Activated CD8-positive, alpha-beta memory T cell treated with anti-CD3 and anti-CD28 coated beads, Interleukin-2, amount 50 U/mL, for 4 hours (primary cell): ENCODE results near the gene HSD17B14.
"Not testable (repeated sequence)": the region's sequence is repeated elsewhere in the genome, so short reads cannot be mapped to it uniquely, and the experiment has no call there.

Experiments used
- DNase-seq: peaks from one replicate; pipeline ENCODE4 v3.0.0-alpha.2; 2020

HSD17B14 gene

DNA sequence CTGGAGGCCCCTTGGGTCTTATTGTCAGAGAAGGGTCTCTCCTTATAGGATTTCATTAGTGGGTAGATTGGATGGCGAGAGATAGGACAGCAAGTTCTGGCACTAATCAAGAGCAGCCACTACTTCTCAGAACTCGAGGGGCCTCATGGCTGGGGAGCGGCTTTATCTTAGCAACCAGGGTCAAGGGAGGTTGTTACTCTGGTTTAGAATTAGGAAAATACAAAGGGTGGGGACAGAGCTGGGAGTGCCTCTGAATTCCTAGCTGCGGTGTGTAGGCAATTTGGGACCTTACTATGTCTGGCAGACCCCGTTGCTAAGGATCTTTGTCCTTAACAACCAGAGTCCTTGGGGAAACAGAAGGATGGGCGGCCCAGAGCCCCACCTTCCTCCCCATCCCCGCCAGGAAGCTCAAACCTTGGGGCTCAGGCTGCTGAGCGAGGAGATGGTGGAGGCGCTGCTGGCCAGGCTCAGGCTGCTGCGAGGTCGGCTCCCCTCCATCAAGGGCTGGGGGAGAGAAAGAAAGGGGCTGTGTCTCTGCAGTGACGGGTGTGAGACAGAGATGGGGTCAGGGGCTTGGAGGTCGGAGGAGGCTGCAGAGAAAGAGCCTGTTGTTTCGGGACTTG lies 30.9 kb upstream of the HSD17B14 start:
- no peak for DNase-seq

DNA sequence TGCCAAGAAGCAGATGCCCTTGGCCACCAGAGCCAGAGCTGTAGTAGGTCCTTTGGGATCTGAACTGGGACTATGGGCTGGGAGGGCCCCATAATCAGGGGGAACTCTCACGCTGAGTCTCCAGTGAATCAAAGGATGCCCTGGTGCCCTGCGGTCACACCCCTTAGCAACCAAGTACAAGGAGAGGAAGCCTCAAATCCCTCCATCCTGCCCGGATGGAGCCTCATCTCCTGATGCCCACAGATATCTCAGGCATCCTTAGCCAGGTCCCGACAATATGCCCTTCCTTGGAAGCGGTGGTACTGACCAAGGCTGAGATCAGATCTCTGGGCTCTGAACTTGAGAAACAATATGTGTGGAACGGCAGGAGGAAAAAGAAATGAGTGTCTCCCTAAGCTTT lies 30.4 kb upstream of the HSD17B14 start:
- no peak for DNase-seq

DNA sequence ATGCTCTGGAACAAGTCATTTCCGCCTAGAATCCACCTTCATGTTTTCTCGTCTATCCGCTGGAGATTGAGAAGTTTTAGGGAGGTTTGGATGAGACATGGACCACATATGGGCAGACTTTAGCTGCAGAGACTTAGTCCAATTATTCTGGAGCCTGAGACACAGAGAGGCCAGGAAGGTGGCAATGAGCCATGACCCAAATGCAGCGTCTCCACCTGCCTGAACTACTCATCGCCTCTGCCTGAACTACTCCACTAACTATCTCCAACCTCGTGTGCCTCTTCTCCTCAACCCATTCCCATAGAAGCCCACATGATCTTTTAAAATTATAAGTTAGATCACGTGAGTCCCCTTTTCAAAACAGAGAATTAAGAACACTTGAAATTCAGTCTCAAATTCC lies 26.5 kb upstream of the HSD17B14 start:
- DNase-seq = no peak

DNA sequence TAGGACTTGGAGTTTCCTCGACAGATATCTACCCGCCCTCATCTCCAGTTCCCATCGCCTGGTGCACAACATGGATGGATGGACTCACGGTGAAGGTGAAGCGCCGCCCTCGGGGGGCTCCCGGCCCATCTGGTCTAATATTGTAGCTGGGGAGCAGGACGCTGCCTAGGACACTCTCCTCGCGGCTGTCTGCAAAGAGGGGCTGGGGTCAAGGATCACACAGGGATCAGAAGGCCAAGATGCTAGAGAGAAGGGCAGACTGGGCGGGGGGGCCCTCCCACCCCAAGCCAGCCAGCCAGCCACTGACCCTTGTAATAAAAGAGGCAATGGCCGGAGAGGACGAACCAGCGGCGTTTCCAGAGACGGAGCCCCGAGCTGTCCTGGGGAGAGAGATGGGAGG lies 25.0 kb upstream of the HSD17B14 start:
- DNase-seq = no peak

DNA sequence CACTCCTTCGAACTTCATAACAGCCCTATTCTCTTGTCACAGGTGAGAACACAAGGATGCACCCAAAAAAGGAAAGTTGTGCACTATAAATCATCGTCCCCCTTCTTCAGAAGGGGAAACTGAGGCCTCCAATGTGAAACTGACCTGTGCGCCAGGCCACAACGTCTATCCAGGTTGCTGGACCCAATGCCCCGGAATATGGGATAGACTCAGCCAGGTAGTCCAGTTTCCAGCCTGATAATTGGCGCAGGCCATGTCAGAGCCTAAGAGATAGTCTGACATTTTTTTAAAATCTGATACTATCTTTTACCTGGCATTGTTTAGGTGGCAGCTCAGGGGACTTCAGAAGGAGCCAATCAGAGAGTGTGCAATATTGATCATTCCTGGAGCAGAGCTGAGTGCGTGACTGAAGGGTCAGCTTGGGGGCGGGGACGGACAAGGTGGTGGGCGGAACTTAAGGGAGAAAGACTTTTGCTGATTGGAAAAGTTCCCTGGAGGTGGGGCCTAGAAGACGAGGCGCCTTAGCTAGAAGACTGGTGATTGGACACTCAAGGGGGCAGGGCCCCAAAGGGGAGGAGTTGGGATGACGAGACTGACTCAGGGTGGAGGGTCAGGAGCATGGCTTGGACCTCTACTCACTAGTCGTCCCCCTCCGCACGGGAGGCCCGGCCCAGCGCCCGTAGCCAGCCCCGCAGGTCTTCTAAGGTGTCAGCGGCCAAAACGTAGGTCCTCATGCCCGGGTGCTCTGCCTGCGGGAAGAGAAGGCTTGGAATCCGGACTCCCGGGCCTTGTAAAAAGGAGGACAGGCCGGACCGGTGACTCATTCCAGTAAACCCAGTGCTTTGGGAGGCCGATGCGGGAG lies 23.7 kb upstream of the HSD17B14 start:
- no peak for DNase-seq

DNA sequence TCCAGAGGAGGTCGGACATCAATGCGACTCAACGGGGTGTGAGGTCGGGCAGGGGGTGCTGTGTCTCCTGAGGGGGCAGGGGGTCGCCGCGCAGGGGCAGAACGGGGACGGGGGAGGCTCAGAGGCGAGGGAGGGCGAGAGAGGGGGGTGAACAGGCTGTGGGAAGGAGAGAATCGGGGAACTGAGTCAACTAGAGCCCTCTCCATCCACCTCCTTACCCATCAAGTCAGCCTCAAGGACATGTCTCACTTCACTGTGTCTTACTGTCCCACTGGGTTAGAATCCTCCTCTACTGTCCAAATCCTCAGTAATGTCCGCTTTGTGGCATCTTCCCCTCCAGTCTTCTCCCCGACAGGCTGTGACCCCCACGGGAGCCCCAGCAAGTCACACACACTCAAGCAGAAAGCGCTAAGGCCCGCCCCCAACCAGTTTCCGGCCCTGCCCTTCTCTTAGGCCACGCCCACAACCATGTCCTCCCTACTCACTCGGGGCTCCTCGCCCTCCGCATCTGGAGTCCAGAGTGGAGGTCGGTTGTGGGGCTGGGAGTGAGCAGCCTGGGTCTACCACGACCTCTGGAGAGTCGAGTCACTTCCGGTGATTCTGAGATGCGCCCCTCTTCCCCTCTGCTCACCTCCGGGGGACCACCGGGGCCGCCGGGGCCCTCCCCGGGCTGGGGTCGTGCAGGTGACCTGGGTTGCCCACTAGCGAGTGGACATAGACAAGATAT lies 22.9 kb upstream of the HSD17B14 start:
- DNase-seq = peak; percentile 78

DNA sequence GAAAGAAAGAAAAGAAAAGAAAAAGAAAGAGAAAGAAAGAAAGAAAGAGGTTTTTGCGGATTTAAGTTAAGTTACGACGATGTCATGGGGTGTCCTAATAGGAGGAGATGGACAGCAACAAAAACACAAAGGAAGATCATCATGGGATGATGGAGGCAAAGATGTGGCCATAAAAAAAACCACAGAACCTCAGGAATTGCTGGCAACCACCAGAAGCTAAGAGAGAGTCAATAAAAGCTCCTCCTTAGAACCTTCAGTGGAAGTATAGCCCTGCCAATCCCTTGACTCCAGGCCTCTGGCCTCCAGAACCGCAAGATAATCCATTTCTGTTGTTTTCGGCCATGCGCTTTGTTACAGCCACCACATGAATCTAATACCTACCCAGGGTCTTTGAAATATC lies 20.6 kb upstream of the HSD17B14 start:
- DNase-seq = no peak

DNA sequence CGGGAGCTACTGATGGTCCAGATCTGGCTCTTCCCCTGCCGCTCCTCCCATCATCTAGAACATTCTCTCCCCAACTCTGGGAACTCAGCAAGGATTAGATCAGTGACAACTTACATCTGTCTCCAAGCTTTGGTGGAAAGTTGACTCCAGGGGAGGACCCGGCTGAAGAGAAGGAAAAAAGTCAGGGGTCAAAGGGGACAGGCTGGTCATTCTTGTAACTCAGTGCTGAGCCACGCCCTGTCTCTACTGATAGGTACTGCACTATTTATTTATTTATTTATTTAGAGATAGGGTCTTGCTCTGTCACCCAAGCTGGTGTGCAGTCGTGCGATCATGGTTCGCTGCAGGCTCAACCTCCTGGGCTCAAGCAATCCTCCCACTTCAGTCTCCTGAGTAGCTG lies 17.8 kb upstream of the HSD17B14 start:
- DNase-seq = no peak

DNA sequence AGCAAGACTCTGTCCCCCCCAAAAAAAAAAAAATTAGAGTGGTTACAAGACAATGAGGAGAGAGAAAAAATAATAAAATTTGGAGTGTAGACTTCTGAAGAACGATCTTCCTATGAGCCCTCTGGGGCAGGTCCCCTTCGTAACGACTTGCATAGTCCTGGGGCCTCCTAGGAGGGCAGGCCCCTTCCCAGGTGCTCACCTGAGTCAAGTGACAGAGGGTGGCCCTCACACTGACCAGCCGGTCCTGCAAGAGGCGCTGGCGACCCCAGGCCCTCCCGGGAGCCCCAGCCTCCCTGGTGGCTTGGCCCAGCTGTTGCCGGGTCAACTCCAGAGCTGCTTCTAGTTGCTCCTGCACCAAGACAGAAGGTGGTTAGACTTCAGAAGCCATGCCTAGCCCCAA lies 17.2 kb upstream of the HSD17B14 start:
- DNase-seq = no peak

DNA sequence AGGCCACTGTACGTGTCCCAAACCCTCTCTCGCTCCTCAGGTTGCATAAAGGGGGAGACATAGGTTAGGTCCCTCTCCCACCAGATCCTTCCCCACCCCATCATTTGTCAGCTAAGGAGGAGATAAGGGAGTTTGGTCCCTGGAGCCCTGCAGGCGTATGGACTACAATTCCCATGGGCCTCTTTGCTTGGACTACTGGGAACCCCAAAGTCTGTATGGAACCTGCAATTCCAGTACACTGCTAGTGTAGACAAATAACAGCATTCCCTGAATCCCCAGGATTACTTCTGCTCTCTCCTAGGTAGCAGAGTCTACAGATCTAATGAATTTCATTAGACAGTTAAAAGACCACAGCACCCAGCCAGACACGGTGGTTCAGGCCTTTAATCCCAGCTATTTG lies 16.0 kb upstream of the HSD17B14 start:
- DNase-seq = no peak

DNA sequence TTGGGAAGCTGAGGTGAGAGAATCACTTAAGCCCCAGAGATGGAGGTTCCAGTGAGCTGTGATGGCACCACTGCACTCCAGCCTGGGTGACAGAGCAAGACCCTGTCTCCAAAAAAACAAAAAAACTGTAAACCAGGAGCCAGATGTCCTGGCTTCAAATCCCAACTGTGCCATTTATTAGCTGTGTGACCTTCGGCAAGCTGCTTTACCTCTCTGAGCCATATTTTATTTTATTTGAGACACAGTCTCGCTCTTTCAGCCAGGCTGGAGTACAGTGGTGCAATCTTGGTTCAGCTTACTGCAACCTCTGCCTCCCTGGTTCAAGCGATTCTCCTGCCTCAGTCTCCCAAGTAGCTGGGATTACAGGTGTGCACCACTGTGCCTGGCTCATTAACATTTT lies 10.4 kb upstream of the HSD17B14 start:
- DNase-seq = not testable (repeated sequence)

DNA sequence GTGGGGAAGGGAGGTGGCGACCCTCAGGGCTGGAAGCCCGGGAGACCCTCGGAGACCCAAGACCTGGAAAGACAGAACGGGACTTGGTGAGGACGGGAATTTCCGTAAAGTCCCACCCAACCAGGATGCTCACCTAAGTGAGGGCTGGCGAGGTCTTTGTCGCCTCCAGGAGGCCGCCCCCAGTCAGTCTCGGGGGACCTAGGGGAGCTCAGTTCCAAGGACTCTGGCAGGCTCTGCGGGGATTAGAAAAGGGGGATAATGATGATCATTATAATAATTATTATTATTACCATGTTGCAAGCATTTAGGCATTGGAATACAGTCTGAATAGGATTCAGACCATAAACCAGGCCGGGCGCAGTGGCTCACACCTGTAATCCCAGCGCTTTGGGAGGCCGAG lies 9.1 kb upstream of the HSD17B14 start:
- DNase-seq = no peak

DNA sequence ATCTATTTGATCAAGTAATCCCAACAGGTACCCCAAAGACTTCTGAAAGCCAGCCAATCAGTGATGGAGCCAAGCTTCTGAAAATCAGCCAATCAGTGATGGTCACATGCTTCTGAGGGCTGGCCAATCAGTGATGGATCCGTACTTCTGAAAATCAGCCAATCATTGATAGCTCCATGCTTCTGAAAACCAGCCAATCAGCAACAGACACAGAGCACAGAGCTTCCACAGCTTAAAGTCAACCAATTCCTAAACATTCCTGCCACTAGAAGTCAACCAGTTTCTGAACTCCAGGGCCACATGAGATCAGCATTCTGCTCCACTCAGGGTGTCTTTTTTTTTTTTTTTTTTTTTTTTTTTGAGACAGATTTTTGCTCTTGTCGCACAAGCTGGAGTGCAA lies 8.2 kb upstream of the HSD17B14 start:
- DNase-seq = no peak

DNA sequence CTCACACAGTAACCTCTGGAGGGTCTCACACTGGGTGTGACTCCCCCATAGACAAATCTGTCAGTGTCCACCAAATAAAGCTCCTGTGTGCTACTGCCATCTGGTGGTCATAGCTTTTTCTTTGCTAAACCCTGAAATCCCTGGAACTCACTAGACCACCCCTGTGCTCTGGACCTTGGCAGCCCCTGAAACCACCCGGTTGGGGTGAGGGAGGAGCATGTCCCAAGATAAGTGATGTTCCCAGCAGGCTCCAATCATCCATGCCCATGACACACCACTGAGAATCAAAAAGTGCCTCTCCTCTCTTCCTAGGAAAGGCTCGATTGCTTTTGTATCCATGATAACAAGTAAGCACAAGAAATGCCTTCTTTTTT lies 6.5 kb upstream of the HSD17B14 start:
- DNase-seq = peak; percentile 48

DNA sequence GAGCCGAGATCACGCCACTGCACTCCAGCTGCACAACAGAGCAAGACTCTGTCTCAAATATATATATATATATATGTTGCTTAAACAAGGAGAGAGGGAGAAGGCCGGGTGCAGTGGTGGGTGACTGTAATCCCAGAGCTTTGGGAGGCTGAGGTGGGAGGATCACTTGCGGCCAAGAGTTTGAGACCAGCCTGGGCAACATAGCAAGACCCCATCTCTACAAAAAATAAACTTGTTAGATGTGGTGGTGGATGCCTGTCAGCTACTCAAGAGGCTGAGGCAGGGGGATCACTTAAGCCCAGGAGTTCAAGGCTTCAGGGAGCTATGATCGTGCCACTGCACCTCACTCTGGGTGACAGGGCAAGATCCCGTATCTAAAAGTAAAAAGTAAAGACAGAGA lies 5.3 kb upstream of the HSD17B14 start:
- no peak for DNase-seq

DNA sequence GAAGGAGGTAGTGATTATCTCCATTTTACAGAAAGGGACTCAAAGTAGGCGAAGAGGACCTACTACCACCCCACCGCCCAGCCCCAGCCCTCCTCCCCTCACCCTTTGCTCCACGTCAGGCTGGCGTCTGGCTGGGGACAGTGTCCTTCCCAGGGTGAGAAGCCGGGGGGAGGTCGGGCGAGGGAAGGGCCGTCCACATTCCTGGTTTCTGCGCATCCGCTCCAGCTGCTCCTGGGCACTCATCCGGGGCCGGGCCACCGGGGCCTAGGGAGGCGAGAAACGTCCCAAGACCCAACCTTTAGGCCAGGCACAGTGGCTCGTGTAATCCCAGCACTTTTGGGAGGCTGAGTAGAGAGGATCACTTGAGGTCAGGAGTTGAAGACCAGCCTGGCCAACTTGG lies 4.8 kb upstream of the HSD17B14 start:
- DNase-seq = no peak

DNA sequence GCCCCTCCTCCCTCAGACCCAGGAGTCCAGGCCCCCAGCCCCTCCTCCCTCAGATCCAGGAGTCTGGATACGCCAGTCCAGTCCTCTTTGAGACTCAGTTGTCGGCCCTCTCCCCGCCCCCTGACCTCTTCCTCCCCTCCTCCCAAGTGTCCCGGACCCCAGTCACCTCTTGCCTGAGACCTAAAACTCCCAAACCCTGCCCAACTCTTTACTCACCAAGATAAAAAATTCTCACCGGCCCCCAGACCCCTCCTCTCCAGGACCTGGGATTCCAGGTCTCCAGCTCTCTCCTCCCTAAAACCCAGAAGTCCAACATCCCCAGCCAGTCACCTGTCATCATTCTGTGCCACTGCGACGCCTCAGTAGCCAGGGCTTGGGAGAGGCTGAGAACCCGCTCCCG lies 1.4 kb upstream of the HSD17B14 start:
- DNase-seq = no peak

DNA sequence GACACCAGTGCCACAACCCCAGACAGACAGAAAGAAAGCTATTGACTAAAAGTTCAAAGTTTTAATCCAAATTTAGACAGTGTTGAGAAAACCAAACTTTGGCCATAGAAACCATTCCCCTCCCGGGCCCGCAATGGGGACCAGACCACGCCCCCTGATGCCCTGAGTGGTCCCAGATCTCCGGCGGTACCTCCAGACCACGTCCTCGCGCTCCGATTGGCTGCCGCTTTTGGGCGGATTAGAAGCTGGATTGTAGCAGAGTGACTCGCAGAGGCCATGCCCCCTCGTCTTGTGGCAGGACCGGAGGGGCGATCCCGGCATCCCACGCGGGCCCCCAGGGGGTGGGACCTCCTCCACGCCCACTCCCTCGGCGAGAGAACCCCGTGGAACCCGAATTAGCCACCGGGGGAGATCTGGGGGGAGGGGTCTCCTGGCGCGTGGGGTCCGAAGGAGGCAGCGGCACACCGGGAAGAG lies 797 bp upstream of the HSD17B14 start:
- DNase-seq = peak; percentile 77

DNA sequence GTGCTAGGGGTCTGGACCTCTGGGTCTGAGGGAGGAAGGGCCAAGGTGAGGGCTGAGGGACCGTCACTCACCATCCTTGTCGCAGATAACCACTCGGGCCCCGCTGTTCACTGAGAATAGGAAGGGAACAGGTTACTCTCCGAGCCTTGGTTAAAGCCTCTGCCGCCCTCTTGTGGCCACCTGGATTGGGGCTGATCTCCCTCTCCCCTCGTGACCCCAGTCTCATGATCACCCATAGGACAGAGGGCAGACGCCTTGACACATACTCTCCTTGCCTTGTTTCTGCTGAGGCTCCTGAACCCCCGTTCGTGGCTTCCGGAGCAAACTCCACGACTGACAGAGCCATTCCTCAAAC lies 580 bp downstream of the HSD17B14 start:
- DNase-seq = peak; percentile 94

DNA sequence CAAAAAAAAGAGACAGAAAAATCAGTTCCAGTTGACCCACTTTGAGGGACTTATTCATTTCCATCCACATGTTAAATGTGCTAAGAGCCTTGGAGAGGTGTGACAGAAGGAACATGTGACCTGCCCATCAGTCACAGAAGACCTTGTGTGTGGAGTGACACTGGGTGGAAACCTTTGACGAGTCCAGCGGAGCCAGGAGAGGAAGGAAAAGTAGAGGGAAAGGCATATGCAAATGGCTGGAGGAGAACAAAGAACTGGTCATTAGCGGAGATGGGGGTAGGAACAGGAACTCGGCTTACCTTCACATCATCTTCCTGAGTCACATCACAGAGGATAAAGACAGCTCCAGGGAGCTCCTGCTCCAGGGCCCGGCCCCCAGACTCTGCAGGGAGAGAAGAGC lies 2.3 kb downstream of the HSD17B14 start:
- no peak for DNase-seq

DNA sequence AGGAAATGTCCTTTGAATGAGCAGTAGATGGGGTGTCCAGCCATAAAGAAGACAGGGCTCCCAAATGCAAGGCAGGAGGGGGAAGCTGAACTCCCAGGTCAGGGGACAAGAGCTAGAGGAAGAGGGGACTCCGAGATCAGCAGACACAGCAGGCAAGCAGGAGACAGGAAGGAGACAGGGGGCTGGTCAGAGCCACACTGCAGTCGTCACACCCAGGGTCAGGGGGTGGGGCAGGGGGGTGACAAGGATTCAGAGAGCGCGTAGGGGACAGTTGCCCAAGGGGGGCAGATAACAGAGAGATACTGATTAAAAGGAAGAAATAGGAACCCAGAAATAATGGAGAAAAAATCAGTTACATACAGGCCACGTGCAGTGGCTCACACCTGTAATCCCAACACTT lies 3.2 kb downstream of the HSD17B14 start:
- DNase-seq = no peak

DNA sequence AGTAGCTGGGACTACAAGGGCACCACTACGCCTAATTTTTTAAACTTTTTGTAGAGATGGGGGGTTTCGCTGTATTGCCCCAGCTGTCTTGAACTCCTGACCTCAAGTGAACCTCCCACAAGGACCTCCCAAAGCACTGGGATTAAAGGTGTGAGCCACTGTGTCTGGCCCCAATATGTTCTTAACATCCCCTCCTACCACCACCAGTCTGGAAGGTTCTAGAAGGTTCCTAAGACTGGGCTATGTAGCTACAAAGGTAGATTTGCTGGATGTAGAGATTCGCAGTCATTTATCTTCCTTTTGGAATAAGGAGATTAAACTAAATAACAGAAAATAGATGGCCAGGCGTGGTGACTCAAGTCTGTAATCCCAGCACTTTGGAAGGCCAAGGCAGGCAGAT lies 5.3 kb downstream of the HSD17B14 start:
- no peak for DNase-seq

DNA sequence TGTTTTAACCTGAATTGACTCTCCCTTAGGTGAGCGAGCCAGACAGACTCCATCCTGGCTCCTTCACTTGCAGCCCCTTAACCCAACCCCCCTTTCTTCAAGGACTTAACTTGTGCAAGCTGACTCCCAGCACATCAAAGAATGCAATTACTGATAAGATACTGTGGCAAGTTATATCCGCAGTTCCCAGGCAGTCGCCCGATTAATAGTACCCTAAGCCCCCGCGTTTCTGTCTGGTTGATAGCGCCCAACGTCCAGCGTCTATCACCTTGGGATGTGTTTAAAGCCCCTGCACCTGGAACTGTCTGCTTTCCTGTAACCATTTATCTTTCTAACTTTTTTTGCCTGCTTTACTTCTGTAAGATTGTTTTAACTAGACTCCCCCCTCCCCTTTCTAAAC lies 6.2 kb downstream of the HSD17B14 start:
- no peak for DNase-seq

DNA sequence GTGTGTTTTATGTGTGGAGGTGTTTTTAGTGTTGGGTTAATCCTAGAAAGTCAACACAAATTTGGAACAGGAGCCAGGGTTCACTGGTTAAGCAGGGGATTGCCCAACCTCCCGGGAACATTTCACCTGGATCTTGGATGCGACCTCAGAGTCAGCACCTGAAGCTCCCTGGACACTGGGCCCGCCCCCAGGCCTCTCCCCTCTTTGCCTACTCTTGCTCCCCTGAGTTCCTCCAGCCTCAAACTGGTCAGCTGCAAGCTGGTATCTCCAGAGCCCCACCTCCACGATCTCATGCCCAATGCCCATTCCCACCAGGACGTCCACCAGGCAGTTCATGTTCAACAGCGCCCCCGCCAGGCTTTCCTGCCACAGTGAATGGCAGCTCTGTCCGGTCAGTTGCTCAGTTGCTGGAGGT lies 9.7 kb downstream of the HSD17B14 start:
- no peak for DNase-seq
